T47D (cell line): ENCODE data around the gene CPXCR1.
"Not testable (repeated sequence)": the region's sequence is repeated elsewhere in the genome, so short reads cannot be mapped to it uniquely, and the experiment has no call there.

Source experiments
- DNase-seq, 2 experiments: peaks; one replicate each; pipeline versions ENCODE4 v3.0.0 to v3.0.0-alpha.2; 2011 to 2012; ENCODE audit warnings: low read depth in 1 of 2, low spot score in 1 of 2
- JUND ChIP-seq: IDR thresholded peaks from 2 replicates; pipeline ENCODE4 v1.6.1; 2012; ENCODE audit warnings: low read depth
- in situ Hi-C: cut with HindIII; loops from 2 replicates; pipeline ENCODE4 v1.10.0; 2016; ENCODE audit warnings: low sequenced_read_pairs, low pct_unique_long_range_greater_than_20kb

Gene CPXCR1

GRCh38 chrX:88746925-88747324 is at the start of gene CPXCR1:
CPXCR1 (plus strand) TSS chrX:88747225; CDS start chrX:88753415, 6,190 bp downstream.
- no peak for DNase-seq
- TF ChIP-seq JUND = no peak
- in situ Hi-C loops = no loop called here

- no peak for DNase-seq
- no peak for TF ChIP-seq JUND
- in situ Hi-C loops = no loop called here
Observed at GRCh38 chrX:88735835-88736234, 11.2 kb upstream of the CPXCR1 start.

- in situ Hi-C loops, DNase-seq: not testable (repeated sequence)
Observed at GRCh38 chrX:88746215-88746614, 810 bp upstream of the CPXCR1 start.

GRCh38 chrX:88752339-88752738 is 5.3 kb downstream of the CPXCR1 start:
- in situ Hi-C loops, DNase-seq: not testable (repeated sequence)

GRCh38 chrX:88789825-88790224 is 42.8 kb downstream of the CPXCR1 start:
- in situ Hi-C loops = no loop called here
- DNase-seq = no peak
- TF ChIP-seq JUND = no peak
